Ovary (tissue), 9 donors: ENCODE data around the gene BCL11B. TPM values are rescaled to one million over a fixed set of nuclear protein-coding genes. Genes with fewer than 3 reads are reported as not detected.

ENCODE experiments used
- DNase-seq, 5 donors: peaks; one replicate each; pipeline ENCODE4 v3.0.0-alpha.2; 2019 to 2020
- H3K27ac ChIP-seq, 2 donors: fragments of 200-600 bp; one replicate each; pipeline versions ENCODE4 v1.5.1 to v1.8.0; 2019 to 2022
- H3K27me3 ChIP-seq: fragments of 200-600 bp; one replicate; pipeline ENCODE4 v1.8.0; 2022
- H3K36me3 ChIP-seq: fragments of 200-600 bp; sonication (generic); one replicate; pipeline ENCODE4 v1.5.1; 2019
- H3K4me1 ChIP-seq: one replicate; pipeline ENCODE4 v1.8.1; 2013; ENCODE audit warnings: mild to moderate bottlenecking, moderate library complexity; ENCODE audit not compliant: insufficient read depth
- H3K4me3 ChIP-seq: fragments of 200-600 bp; sonication (generic); one replicate; pipeline ENCODE4 v1.5.1; 2017
- H3K9me3 ChIP-seq, 2 donors: fragments of 200-600 bp in 1 of 2; sonication (generic) in 1 of 2; one replicate each; pipeline versions ENCODE4 v1.5.1 to v1.8.1; 2013 to 2019; ENCODE audit warnings: mild to moderate bottlenecking in 1 of 2, moderate library complexity in 1 of 2
- EP300 ChIP-seq: sonication (generic); formaldehyde crosslinking; IDR thresholded peaks from one replicate; pipeline ENCODE4 v1.6.1; 2017; ENCODE audit warnings: antibody characterized with exemption
- POLR2A ChIP-seq: fragments of 450-650 bp; IDR thresholded peaks from one replicate; pipeline ENCODE4 v1.6.1; 2017; ENCODE audit warnings: antibody characterized with exemption, mild to moderate bottlenecking, moderate library complexity
- WGBS, 3 donors: extraction: QIAGEN DNeasy Blood & Tissue Kit in 1 of 3; methylation state at CpG; one replicate each; pipeline versions ENCODE4 v1.1.5 to v1.1.7; 2013 to 2017; 5-methylcytosine and 5-hydroxymethylcytosine counted together
- intact Hi-C, 4 donors: fragments of 100-400 bp; cut with DNase I; formaldehyde crosslinking; loops; one replicate each; pipeline versions ENCODE4 v1.11.0 to v1.15.1; 2022 to 2023
- polyA plus RNA-seq, 2 donors: library from polyadenylated mRNA; stranded (reverse); fragments of 200-250 nt in 1 of 2; fragments of 350-450 nt in 1 of 2; fragmentation: Illumina TruSeq in 1 of 2; extraction: RNeasy Lipid Tissue Mini Kit (QIAGEN cat#74804) in 1 of 2; gene quantifications; one replicate each; pipeline ENCODE4 v1.2.3, GENCODE V29; 2013 to 2014
- total RNA-seq, 7 donors: library from RNA; depleted of rRNA in 2 of 7; stranded (reverse); fragments of >200 nt in 2 of 7; fragmentation: NEBNext Ultra II Directional in 3 of 7; extraction: Animal tissue kit (Norgen Biotek cat#: 25700) in 3 of 7; gene quantifications; one replicate each; pipeline versions ENCODE4 v1.1.0 to v1.2.4, GENCODE V29; 2016 to 2023
- TF ChIP-seq, protein P1 (sequence below), 3 donors: fragments of 450-650 bp in 2 of 3; fragments of 200-600 bp in 1 of 3; IDR thresholded peaks; one replicate each; pipeline versions ENCODE4 v1.5.1 to v1.8.0; 2016 to 2022; ENCODE audit warnings: antibody characterized with exemption in 3 of 3, mild to moderate bottlenecking in 1 of 3
- donor health status: DM: no; HTN: no; CAD: no; lungs with moderate emphysema.
- donor health status: DM: no; HTN: no; CAD: no.
- donor health status: Bipolar disorder and iron deficiency.
- donor health status: DM: yes; HTN: yes; CAD: no.
- donor health status: DM: no; HTN: no; CAD: no.
- donor health status: DM: yes; HTN: yes; CAD: no.

Gene BCL11B
- total and polyA plus RNA-seq, 9 donors: 0.08 to 0.84 (median 0.43) TPM

DNA sequence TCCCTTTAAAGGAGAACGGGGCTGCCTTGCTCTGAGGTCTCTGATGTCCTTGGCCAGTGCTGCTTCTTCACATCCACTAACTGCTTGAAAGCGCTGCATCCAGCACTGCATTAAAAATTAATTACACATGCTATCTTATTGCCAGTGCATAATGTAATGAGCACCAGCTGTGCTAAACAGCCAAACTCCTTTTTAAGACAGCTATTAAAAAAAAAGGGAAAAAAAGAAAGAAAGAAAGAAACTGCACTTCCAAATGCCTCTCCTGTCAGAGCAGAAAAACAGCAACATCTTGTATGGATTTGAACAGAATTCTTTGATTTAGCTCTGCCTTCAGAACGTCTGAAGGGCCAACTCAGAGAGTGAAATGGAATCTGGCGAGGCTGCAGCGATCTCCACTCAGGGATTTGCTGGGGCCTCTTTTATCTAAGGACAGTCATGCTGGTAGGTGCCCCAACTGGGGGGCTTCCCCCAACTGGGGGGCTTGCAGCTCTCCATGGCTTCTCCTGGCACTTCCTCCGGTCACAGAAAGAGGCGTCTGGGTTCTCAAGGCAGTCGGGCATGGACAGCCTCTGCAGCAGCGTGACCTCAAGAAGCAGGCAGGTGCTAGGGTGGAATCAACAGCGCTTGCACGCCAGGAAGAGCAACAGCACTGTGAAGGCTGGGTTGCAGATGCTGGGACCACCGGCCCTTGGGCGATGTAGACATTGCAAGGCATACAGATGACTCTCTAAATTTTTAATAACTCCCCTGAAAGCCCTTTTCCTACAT is 46.4 kb downstream of the BCL11B start:
- 54 to 62% (median 55%) methylated on average over 12 to 13 of the region's 13 CpGs for WGBS, 3 donors
- Histone ChIP-seq H3K4me1 (no peaks in the 10 kb centered on the region), H3K36me3 (no peaks in the 10 kb centered on the region), H3K9me3 (no peaks in the 10 kb centered on the region), H3K27ac (no peak overlapping the region), H3K27me3 (no peaks in the 10 kb centered on the region), H3K4me3 (no peak overlapping the region)
- TF ChIP-seq POLR2A: no peak
- no peak for TF ChIP-seq EP300
- TF ChIP-seq, protein P1, sequence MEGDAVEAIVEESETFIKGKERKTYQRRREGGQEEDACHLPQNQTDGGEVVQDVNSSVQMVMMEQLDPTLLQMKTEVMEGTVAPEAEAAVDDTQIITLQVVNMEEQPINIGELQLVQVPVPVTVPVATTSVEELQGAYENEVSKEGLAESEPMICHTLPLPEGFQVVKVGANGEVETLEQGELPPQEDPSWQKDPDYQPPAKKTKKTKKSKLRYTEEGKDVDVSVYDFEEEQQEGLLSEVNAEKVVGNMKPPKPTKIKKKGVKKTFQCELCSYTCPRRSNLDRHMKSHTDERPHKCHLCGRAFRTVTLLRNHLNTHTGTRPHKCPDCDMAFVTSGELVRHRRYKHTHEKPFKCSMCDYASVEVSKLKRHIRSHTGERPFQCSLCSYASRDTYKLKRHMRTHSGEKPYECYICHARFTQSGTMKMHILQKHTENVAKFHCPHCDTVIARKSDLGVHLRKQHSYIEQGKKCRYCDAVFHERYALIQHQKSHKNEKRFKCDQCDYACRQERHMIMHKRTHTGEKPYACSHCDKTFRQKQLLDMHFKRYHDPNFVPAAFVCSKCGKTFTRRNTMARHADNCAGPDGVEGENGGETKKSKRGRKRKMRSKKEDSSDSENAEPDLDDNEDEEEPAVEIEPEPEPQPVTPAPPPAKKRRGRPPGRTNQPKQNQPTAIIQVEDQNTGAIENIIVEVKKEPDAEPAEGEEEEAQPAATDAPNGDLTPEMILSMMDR (IDR thresholded peaks at IDR 0.05): no peak
- no peak for DNase-seq
- intact Hi-C loops: no loop called here

DNA sequence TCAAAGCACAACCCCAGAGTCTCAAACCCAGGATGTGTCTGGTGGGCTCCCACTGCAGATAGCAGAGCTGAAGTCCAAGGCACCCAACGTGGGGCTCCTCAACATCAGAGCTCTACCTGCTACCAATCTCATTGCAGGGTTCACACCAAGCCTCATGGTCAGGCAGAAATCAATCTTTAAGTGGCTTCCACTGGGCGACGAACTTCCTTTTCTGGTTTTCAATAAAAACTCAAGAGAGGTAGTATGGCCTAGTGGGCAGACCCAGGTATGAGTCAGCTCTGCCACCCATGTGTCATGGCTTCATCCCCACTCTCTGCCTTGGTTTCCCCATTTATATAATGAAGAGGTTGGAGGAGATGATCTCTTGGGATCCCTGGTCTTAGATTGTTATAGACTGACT is 47.0 kb downstream of the BCL11B start:
- Histone ChIP-seq H3K4me1 (no peaks in the 10 kb centered on the region), H3K4me3 (no peak overlapping the region), H3K36me3 (no peaks in the 10 kb centered on the region), H3K9me3 (no peaks in the 10 kb centered on the region), H3K27me3 (no peaks in the 10 kb centered on the region), H3K27ac (no peak overlapping the region)
- DNase-seq: no peak
- TF ChIP-seq, protein P1 (IDR thresholded peaks at IDR 0.05): no peak
- no peak for TF ChIP-seq EP300
- no peak for TF ChIP-seq POLR2A
- WGBS, 3 donors: 80 to 92% (median 89%) methylated on average over 3 of the region's 3 CpGs
- intact Hi-C loops: no loop called here

DNA sequence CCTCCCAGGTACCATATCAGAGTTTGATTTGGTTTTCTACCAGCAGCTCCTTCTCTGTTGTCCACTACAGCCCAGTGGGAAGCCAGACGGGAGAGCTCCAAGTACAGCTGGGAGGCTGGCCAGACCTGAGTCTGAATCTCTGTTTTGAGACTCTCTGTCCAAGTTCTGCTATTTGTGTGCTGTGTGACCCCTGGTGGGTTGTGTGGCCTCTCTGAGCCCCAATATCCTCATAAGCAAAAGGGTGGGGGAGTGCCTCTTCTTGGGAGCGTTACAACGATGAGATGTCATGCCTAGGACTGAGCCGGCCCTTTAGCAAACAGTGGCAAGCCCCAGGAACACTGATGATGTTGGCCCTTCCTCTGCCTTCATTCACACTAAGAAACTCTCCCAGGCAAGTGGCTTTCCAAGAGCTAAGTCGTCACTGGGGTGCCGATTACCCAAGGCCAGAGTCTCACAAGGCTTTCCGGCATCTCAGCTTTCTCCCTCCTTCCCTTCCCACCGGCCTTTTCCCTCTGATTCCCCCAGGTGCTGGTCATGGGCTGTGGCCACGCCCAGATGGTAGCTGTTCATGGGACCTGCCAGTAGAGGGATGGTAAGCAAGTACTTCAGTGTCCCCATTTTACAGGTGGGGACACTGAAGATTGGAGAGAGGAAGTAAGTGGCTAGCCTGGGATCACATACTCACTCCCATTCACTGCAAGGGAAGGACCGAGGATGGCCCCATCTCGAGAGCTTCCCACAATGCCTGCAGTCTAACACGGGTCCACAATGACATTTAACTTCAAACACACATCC is 47.7 kb downstream of the BCL11B start:
- Histone ChIP-seq H3K4me3 (no peak overlapping the region), H3K9me3 (no peaks in the 10 kb centered on the region), H3K4me1 (no peaks in the 10 kb centered on the region), H3K27me3 (no peaks in the 10 kb centered on the region), H3K27ac (no peak overlapping the region), H3K36me3 (no peaks in the 10 kb centered on the region)
- DNase-seq: no peak
- TF ChIP-seq EP300: no peak
- no peak for TF ChIP-seq POLR2A
- TF ChIP-seq, protein P1 (IDR thresholded peaks at IDR 0.05): no peak
- intact Hi-C loops: no loop called here
- whole genome bisulfite sequencing, 3 donors: 66 to 70% (median 66%) methylated on average over 12 of the region's 12 CpGs

DNA sequence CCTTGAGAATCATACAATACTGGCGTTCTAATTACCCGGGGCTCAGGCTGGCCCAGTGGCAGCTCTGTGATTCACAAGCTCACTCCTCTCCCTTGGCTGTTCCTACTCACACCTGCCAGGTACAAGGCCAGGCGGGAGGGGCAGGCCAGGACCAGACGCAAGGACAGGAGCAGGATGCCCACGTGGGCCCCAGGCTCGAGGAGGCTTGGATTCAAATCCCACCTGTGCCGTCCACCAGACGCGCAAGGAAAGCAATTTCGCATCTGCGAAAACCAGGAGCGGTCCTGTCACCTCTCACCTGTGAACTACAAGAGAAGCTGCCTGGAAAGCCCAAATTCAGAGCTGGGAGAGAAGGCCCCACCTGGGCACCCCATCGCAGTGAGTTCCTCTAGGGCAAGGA is 50.6 kb downstream of the BCL11B start:
- TF ChIP-seq POLR2A (no peak), EP300 (no peak)
- TF ChIP-seq, protein P1 (IDR thresholded peaks at IDR 0.05): no peak
- Histone ChIP-seq H3K27ac (no peak overlapping the region), H3K4me1 (no peaks in the 10 kb centered on the region), H3K9me3 (no peaks in the 10 kb centered on the region), H3K36me3 (no peaks in the 10 kb centered on the region), H3K4me3 (no peak overlapping the region), H3K27me3 (no peaks in the 10 kb centered on the region)
- WGBS, 3 donors: 92 to 93% (median 93%) methylated on average over 13 of the region's 13 CpGs
- no peak for DNase-seq
- intact Hi-C loops: no loop called here
